HG03558 (cell line): ENCODE data around the gene VPS72.
A peak's percentile ranks its signal among the peaks of the same experiment; 100 is the strongest.

Experiments used
- ATAC-seq: cut with Tn5 transposase; IDR thresholded peaks from one replicate; pipeline ENCODE4 v1.9.1; 2021; ENCODE audit warnings: moderate number of reproducible peaks; ENCODE audit not compliant: unreplicated experiment; ENCODE audit errors: extremely low read depth

VPS72 gene

DNA sequence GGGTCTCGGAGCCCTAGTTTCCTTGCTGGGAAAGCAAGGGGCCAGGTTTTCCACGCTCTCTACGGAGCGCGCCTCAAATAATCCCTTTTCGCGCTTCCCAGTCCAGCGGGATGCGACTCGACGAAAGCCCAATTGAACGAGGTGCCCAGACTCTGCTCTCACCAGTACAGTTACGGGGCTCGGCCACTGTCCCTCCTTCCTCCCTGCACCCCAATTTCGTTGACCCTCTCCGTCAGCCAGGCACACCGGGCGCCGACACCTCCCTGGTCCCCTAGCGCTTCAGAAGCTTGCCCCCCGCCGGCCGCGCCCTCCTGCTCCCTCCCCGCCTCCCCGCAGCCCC is 44.0 kb downstream of the VPS72 start:
- no peak for ATAC-seq

DNA sequence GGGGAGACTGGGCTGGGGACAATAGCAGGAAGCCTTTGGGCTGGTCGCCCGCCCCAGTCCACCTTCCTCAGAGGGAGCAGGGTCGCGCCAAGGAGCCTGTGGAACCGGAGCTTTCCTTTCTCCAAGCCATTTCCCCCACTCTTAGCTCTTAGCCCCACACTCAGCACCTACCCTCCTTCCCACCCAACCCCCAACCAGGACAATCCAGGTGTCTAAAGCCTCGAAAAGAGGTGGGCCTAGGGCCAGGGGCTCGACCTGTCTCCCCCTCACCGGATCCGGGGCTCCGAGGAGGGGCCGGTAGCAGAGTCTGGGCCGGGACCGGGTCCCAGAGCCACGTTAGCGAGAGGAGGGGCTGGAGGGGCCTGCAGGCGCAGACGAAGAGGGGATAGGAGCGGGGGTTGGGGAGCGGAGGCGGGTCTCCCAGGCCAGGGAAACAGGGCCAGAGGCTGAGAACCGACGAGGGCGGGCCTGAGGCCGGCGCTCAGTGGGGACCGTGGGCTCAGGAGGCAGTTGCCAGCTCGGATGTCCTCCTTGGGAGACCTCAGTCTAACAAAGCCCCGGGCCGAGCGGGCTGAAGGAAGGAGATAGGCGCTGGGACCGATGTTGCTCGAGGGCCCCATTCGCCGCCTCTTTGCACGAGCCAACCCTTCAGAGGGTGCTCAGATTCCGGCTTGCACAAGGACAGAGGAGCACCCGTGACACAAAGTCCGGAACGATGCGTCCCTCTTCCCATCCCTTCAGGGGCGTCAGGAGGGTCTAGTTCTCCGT is 44.5 kb downstream of the VPS72 start:
- no peak for ATAC-seq

DNA sequence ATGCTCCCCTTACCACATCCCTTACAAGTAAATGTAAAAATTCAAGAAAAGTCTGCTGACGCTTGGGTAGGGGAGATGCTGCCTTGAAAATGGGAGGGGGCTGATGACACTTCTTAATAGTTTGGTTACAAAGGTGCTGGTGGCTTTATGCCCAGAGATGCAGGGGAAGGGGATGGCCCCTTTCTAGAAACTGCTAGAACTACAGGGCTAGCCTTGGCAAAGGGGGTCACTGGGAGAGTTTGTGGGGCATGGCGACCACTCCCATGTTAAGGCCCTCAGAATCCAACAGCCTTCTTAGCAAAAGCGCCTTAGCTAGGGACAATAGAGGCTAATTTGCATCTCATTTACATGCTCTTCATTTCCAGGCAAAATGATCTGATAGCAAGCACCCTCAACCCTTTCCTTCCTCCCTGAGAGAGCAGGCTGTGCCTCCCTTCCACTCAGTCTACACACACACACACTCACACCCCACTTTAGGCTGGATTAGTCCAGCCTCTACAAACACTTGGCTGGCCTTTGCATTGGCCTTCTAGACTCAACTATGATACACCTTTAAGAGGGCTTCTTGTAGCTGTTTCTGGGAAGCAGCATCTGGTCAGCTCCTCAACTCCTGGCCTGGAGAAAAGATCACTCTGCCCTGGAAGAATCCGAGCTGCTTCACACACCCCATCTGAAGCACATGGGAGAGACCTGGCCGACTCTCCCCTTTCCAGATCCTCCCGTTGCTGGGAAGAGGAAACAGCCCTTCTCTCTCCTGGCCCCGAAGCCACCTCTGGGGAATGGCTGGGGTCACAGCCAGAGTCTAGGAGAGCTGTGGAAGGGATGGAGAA is 45.3 kb downstream of the VPS72 start:
- ATAC-seq, result no peak

DNA sequence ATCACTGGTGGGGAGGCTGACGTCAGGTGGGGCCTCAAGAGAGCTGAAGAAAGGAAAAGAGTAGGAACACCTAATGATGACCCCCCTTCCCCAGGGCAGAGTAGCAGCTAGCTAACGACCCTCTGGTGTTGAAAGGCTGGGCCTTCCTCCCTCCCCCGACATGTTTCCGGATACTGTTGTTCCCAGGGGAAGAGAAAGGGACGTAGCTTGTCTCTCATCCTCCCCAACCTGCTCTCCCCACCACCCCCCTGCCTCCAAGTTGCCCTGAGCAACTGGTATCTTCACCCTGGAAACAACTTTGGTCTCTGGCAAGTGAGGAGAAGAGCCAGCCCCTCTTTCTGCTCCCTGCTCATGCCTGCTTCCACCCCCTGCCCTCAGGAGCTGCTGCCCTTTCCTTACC is 46.0 kb downstream of the VPS72 start:
- no peak for ATAC-seq

DNA sequence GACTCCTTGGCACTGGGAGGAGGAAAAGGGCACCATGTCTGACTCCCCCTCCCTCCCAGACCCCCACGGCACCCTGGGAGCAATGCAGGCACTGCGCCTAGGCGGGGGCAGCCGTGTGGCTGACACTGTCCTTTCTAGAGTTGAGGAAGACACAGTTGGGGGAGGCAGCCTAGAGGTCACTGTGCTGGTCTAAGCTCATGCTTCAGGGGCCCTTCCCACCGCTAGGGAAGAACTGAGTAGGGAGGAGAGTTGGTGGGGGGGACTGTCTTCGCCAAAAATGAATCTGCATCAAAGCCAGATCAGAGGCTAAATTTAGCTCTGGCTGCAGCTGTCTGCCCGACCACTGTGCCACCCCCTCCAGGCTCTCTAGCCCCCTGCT is 47.0 kb downstream of the VPS72 start:
- no peak for ATAC-seq

DNA sequence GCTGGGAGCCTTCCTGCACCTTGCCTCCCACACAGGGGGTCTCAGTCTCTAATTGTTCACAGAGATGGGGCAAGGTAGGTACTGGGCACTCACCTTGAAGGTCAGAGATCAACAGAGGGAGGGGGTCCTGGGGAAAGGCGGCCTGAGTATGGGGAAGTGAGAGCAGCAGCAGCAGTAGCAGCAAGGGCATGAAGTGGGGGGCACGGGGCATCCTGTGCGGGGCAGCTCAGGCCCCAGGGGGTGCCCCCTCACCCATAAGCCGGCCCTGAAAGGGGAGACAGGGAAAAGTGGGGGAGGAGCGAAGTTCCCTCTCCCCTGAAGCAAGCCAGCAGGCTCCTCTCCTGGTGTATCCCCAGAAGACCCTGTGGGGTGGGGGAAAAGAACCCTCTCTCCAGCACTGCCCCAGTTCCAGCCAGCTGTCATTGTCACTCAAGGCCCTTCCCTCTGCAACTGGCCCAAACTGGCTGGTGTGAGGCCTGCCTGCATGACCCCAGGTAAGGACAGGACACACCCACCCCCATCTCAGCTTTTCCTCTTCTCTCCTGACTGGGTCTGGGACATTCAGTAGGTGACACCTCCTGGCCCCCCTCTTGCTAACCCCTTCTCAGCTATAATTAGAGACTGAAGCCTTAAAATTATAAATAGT is 47.5 kb downstream of the VPS72 start:
- ATAC-seq, result no peak

DNA sequence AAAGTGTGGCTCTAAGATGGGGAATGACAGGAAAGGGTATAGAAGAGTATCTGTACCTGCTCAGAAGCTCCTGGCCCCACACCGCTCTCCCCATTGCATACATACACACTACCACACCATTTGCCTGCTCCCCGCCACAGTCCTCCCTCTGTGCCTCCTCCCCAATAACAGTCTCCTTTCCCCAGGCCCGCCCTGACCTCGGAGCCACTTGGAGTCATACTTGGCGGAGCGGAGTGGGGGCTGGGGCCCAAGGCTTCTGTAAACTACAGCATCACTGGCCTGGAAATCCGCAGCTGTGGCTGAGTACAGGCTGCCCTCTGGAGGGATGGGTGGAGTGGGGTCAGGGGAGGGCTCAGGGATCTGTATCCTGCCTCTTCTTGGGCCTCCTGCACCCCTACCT is 52.2 kb downstream of the VPS72 start:
- ATAC-seq, result no peak

DNA sequence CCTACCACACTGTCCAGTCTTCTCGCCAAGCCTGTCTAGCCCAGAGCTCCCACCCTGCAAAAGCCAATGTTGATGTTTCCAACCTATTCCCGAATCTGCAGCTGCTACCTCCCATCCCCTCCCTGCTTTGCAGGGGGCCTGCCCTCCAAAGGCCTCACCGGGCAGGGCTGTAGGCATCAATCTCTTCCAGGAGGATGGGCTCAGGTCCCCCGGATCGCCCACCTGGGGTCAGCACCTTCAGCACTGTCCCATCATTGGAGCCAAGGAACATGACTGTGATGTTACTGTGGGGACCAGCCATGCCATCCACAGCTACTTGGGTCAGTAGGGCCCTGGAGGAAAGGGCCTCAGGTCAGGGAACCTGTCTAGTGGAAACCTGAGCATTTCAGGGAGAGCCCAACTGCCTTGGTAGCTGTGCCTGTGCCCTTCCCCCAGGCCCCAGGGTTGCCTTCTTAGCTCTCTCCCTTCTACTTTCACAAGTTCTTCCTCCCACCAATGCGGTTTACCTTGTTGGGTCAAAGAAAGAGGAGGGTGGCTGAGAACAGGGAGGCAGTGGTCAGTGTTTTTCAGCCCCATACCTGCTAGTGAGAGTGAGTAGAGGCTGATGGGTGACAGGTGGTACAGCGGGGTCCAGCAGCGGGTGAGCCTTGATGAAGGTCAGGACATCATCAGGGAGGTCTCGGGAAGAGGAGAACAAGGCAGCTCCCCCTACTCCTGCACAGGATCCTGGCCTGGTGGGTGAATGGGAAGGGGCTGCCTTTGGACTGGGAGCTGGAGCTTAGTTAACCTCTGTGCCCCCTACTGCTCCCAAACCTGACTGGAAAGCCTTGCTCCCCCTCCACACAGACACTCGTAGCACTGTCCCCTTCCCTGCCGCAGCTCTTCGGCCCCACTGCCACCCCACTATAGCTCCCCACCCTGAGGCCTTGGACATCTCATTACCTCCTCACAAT is 54.3 kb downstream of the VPS72 start:
- ATAC-seq, result no peak

DNA sequence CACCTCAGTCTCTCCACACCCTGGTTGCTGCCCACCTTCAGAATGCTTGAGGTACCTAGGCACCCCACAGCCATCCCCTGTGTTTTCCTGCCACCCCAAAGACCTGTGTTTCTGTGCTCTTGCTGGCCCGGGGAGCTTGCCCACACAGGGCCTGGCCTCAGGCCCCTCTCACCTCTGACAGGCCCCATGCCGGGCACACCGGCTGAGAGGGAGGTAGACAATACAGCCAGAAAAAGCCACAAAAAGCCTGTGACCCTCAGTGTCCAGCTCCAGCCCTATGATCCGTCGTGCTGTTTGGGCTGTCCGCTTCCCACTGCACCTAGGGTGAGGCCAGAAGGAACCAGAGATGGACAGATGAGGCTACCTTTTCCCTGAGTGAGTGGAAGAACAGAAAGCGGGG is 55.0 kb downstream of the VPS72 start:
- ATAC-seq, result no peak

DNA sequence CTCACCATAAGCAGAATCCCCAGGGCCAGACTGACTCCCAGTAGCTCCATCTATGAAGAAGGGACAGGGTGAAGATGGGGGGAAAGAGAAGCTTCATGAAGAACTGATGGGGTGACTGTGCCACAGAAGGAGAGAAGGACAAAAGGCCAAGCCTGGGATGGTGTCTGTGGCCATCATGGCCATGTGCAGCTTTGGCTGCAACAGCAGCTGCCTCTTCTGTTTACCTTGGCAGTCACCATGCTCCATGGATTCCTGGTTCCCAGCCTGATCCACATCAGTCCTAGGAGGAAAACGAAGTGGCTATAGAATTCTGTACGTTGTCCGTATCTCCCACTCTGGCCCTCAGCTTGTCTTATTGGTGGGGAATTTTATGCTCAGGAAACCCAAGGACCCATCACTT is 55.6 kb downstream of the VPS72 start:
- no peak for ATAC-seq

DNA sequence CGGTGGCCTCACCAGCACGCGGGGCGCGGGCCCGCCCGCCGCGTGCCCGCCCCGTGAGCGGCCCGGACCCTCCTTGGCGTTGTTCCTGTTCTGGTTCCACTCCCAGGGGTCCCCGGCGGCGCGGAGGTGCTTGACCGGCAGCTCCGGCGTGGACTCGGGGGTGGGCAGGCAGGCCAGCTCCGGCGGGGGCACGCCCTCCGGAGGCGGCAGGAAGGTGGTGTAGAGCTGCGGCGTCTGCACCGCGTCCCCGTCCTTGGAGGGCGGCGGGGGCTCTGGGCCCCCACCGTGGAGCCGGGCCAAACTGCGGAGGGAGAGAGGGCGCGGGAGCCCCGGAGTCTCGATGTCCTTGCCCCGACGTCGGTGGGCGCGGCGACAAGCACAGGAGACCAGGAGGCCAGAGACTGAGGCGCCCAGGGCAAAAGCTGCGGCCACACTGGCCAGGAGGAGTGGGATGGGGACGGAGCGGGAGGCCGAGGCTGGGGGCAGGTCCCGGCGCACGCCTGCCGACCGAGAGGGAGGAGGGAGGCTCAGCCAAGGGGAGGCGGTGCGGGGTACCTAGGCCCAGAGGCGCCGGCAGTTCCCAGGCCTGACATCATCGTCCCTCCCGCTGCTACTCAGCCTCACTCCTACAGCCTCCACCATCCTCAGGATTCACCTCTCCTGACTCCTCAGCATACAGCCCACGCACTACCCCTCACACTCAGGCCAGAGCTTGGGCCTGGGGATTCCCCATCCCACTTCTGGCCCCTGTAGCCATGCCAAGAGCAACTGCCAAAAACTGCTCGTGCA is 56.8 kb downstream of the VPS72 start:
- ATAC-seq, result no peak

DNA sequence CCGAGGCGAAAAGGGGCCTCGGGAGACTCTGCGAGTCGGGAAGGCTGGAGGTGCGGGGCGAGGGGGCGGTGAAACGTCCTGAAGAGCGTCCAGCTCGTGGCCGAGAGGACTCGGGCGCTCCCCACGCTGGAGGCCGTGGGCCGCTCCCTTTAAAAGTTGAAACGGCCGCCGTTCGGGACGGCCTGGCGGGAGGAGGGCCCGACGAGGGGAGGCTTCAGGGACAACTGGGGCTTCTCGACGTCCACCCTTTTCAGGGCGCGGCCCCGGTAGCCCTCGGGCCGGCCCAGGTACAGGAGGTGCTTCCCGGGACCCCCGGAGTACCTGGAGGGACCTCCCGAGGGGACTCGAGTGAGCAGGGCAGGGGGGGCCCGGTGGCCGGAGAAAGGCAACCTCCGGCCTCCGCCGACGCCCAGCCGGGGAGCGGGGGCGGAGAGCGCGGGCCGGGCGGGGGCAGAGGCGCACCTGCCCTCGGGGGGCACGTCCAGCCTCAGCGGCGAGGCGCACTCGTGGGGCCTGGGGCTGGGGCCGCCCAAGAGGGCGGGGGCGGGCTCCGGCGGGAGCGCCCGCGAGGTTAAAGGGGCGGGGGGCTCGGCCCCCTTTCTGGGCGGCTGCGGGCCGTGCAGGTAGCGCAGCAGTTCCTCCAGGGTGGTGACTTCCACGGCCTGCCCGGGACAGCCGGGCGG is 57.5 kb downstream of the VPS72 start:
- no peak for ATAC-seq

DNA sequence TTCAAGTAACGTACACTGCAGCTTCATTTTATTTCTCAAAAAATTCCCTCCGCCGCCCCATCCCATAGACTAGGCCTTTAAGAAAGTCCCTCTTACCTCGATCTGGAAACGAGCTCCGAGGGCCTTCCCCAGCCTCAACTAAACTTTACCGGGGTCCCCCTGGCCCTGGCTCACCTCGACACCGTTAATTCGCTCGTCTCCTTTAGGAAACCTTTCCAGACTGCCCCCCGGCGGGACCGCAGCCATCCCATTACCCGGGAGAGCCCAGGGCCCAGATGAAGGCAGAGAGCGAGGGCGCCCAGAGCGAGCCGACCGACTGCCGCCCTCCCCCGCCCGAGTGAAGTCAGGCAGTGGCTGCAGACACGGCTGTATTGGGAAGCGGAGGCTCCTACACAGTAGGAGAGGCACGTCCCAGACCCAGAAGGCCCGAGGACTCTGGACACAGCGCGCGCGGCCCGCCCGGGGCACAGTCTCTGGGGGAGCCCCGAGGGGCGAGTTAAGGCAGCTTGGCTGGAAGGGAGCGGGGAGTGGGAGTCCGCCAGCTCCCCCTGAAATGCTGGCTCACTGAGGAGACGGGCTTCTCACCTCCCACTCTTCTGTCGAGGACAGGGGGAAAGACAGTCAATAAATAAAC is 58.2 kb downstream of the VPS72 start:
- no peak for ATAC-seq

DNA sequence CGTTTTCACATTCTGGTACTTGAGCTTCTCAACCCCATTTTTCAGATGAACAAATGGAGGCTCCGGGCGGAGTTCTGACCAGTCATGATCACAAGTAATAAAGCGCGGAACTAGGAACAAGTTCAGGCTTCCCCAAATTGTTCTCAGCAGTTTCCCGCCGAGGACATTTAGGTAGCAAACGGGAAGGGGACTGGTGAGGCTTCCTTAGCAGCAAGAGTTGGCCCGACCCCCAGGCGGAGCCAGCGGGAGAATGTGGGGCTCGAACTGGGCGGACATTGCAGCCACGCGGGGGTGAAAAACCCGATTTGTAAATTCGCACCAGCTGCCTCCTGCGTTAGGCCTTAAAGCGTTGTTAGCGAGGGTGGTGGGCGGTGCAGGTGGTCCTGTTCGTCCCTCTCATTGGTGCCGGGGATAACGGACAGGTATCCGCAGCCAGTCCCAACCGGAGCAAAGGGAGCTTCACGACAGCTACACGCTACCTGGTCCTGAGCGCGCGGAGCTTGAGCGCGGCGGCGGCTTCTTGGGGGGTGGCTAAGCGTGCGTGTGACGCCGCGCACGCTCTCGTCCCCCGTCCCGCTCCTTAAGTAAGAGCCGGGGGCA is 58.9 kb downstream of the VPS72 start:
- peak; percentile 49 for ATAC-seq

DNA sequence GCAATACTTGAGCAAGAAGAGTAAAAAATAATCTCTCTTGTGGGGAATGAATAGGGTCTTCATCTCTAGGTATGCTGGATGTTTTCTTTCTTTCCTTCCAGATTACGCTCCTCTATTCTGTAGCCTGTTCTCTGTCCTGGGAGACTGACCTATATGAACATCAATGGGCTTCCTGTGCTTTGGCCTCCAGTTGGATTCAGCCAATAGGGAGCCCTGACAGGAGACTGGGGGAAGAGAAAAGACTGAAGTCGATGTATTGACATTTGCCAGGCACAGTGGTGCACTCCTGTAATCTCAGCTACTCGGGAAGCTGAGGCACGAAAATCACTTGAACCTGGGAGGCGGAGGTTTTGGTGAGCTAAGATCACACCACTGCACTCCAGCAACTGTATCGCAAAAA is 61.2 kb downstream of the VPS72 start:
- ATAC-seq, result no peak
